Neutrophil (primary cell): ENCODE results near the gene ABCG1.

Source experiments
- H3K27ac ChIP-seq: fragments of 200-600 bp; sonication (generic); 2 replicates; pipeline ENCODE4 v1.5.1; 2016; ENCODE audit warnings: mild to moderate bottlenecking, moderate library complexity
- H3K27me3 ChIP-seq: fragments of 200-600 bp; sonication (generic); 2 replicates; pipeline ENCODE4 v1.6.0; 2016; ENCODE audit warnings: mild to moderate bottlenecking
- H3K36me3 ChIP-seq: fragments of 200-600 bp; sonication (generic); 2 replicates; pipeline ENCODE4 v1.5.1; 2017
- H3K4me1 ChIP-seq, 2 experiments: fragments of 200-600 bp in 1 of 2; sonication (generic) in 1 of 2; 1 replicate in 1 of 2; 2 replicates in 1 of 2; pipeline versions ENCODE4 v1.5.1 to v1.6.1; 2013 to 2016; ENCODE audit warnings: low read depth in 1 of 2, low read length in 1 of 2, mild to moderate bottlenecking in 1 of 2, moderate library complexity in 1 of 2; ENCODE audit not compliant: control insufficient read depth in 1 of 2, insufficient read depth in 1 of 2
- H3K4me3 ChIP-seq, 2 experiments: fragments of 200-600 bp in 1 of 2; sonication (generic) in 1 of 2; 1 replicate in 1 of 2; 2 replicates in 1 of 2; pipeline ENCODE4 v1.5.1; 2013 to 2016; ENCODE audit warnings: low read depth in 1 of 2, low read length in 1 of 2, mild to moderate bottlenecking in 1 of 2, moderate library complexity in 1 of 2
- H3K9me3 ChIP-seq: fragments of 200-600 bp; sonication (generic); 2 replicates; pipeline ENCODE4 v1.5.1; 2016
- TF ChIP-seq, protein P1 (sequence below): fragments of 200-600 bp; sonication (generic); IDR thresholded peaks from 2 replicates; pipeline ENCODE4 v1.5.1; 2016; ENCODE audit warnings: antibody characterized with exemption

The ABCG1 gene

DNA sequence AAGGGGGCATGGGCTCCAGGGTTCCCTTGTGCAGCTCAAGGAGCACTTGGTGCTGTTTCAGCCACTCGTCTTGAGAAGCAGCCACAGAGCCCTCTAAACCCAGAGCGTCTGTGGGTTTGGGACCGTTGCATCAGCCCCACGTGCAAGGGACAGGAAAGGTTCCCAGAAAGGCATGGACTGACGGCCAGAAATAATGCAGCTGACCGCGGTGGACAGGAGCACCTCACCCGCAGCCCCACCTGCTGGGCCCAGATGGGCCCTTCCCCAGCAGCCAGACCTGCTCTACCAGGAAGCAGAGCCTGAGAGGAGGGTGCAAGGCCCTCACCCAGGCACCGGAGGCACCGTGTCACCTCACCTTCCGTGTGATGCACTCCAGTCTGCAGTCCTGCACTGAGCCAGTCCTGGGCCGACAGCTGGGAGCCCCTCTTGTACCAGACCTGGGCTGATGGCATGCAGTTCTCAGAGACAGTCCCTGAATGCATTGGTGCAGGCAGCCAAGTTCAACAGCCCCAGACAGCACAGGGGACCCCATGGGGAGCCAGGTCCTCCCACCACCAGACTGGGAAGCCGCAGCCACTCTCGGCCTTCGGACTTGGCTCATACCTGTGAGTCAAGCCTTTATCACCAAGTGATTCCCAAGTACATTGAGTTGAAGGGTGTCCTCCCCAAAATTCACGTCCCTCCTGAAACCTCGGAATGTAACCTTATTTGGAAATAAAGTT lies 101.1 kb downstream of the ABCG1 start:
- no peaks in the 10 kb centered on the region for H3K27me3 ChIP-seq
- TF ChIP-seq, protein P1, sequence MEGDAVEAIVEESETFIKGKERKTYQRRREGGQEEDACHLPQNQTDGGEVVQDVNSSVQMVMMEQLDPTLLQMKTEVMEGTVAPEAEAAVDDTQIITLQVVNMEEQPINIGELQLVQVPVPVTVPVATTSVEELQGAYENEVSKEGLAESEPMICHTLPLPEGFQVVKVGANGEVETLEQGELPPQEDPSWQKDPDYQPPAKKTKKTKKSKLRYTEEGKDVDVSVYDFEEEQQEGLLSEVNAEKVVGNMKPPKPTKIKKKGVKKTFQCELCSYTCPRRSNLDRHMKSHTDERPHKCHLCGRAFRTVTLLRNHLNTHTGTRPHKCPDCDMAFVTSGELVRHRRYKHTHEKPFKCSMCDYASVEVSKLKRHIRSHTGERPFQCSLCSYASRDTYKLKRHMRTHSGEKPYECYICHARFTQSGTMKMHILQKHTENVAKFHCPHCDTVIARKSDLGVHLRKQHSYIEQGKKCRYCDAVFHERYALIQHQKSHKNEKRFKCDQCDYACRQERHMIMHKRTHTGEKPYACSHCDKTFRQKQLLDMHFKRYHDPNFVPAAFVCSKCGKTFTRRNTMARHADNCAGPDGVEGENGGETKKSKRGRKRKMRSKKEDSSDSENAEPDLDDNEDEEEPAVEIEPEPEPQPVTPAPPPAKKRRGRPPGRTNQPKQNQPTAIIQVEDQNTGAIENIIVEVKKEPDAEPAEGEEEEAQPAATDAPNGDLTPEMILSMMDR, result no peak
- peak overlapping the region; percentile 88 for H3K27ac ChIP-seq
- H3K4me3 ChIP-seq, result peak overlapping the region; percentile 40 to 49
- no peaks in the 10 kb centered on the region for H3K9me3 ChIP-seq
- H3K36me3 ChIP-seq, result no peaks in the 10 kb centered on the region
- peaks cover 65 to 67% of the 10 kb centered on the region in 2 experiments for H3K4me1 ChIP-seq

- TF ChIP-seq, protein P1, result no peak
- Histone ChIP-seq H3K4me1 (peaks cover 61 to 63% of the 10 kb centered on the region in 2 experiments), H3K27ac (peak overlapping the region; percentile 88), H3K9me3 (no peaks in the 10 kb centered on the region), H3K36me3 (no peaks in the 10 kb centered on the region), H3K4me3 (no peak overlapping the region), H3K27me3 (no peaks in the 10 kb centered on the region)
These were observed 101.9 kb downstream of the ABCG1 start for GRCh38 chr21:42320791-42321190.

- peaks cover 58 to 61% of the 10 kb centered on the region in 2 experiments for H3K4me1 ChIP-seq
- no peaks in the 10 kb centered on the region for H3K27me3 ChIP-seq
- H3K9me3 ChIP-seq, result no peaks in the 10 kb centered on the region
- H3K27ac ChIP-seq, result peak overlapping the region; percentile 88
- no peak overlapping the region for H3K4me3 ChIP-seq
- TF ChIP-seq, protein P1, result no peak
- no peaks in the 10 kb centered on the region for H3K36me3 ChIP-seq
These were observed 102.3 kb downstream of the ABCG1 start for GRCh38 chr21:42321231-42321630.

- no peaks in the 10 kb centered on the region for H3K36me3 ChIP-seq
- H3K27ac ChIP-seq, result peak overlapping the region; percentile 88
- TF ChIP-seq, protein P1, result no peak
- no peaks in the 10 kb centered on the region for H3K27me3 ChIP-seq
- no peak overlapping the region for H3K4me3 ChIP-seq
- H3K4me1 ChIP-seq, result peaks cover 52 to 57% of the 10 kb centered on the region in 2 experiments
- H3K9me3 ChIP-seq, result no peaks in the 10 kb centered on the region
These were observed 102.9 kb downstream of the ABCG1 start for GRCh38 chr21:42321845-42322244.

DNA sequence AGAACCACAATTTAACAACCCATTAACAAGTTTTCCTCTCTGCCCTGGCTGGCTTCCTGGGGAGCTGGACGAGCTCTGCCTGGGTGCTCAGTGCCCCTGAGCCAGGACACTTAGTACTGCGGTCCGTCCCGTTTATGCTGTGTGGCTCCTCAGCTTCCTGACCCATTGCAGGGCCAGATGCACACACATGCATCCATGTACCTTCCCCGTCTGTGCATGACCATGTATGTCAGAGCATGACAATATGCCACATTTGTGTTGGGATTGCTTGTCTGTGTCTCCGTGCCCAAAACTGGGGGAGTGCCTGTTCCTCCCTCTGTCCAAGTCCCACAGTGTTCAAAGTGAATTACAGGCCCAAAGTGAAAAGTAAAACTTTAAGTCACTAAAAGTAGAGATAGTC lies 106.0 kb downstream of the ABCG1 start:
- H3K36me3 ChIP-seq, result no peaks in the 10 kb centered on the region
- TF ChIP-seq, protein P1, result no peak
- no peak overlapping the region for H3K4me3 ChIP-seq
- no peaks in the 10 kb centered on the region for H3K9me3 ChIP-seq
- H3K27ac ChIP-seq, result no peak overlapping the region
- no peaks in the 10 kb centered on the region for H3K27me3 ChIP-seq
- peaks cover 45 to 55% of the 10 kb centered on the region in 2 experiments for H3K4me1 ChIP-seq
